T-helper 22 cell (primary cell): ENCODE data around the gene TIPRL.

Source experiments
- DNase-seq: peaks from one replicate; pipeline ENCODE4 v3.0.0-alpha.2; 2020; ENCODE audit warnings: low read depth

Gene TIPRL

DNA sequence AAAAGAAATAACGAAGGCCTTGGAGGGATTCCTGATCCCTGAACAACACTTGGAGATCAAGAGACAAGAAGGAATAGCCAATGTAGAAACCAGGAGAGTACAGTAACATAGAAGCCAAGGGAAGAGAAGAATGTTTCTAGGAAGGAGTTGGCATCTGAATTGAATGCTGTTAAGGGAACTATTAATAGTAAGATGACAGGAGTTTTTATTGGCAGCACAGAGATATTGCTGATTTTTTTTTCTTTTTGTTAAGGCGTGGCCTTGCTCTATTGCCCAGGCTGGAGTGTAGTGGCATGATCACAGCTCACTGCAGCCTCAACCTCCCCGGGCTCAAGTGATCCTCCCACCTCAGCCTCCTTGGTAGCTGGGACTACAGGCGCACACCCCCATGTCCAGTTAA lies 37.4 kb downstream of the TIPRL start:
- DNase-seq: no peak

DNA sequence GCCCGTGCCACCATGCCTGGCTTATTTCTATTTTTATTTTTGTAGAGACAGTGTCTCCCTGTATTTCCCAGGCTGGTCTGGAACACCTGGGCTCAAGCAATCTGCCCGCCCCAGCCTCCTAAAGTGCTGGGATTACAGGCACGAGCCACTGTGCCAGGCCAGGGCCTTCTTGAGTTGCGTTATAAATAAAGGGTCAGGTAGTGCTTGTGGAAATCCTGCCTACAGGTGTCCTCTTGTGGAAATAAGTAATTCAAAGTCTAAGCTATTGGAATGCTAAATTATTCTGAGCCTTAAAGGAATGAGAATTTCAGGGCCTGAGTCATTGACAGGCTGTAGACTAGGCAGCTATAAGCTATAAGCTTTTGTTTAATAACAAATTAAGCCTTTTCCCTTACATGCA lies 38.9 kb downstream of the TIPRL start:
- no peak for DNase-seq

DNA sequence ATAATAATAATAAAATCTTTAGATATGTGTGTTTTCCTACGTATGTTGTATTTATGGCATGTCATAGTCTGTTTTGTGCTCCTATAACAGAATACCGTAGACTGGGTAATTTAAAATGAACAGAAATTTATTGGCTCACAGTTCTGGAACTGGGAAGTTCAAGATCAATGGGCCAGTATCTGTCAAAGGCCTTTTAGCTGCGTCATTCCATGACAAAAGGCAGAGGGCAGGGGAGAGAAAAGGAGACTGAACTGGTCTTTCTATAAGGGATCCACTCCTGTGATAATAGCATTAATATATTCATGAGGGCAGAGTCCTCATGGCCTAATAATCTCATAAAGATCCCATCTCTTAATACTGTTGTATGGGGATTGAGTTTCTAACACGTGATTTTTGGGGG lies 39.9 kb downstream of the TIPRL start:
- DNase-seq: no peak

DNA sequence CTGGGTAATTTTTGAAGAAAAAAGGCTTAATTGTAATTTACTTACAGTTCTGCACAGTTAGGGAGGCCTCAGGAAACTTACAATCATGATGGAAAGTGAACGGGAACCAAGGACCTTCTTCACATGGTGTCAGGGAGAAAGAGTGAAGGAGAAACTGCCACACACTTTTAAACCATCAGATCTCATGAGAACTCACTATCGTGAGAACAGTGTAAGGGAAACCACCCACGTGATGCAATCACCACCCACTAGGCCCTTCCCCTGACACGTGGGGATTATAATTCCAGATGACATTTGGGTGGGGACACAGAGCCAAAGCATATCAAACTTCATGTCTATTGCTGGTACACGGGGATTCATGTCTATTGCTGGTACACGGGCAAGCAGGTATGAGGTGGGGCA lies 41.7 kb downstream of the TIPRL start:
- DNase-seq: no peak

DNA sequence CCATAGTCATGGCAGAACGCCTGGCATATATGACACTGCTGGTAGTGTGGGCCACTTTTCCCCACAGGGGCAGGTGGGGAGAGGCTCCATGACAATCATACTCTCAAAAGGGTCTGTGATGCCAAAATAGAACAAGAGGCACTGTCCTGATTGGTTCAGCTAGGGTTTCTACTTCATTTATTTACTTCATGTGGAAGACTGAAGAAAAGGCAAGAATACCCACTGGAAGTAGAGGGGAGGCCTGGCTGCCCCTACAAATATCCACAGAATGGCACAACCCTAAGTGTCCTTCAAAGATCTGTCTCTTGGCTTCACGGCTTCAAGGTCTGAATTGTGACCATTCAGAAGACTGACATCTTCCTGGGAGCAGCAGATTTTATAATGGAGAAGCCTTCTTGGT lies 42.5 kb downstream of the TIPRL start:
- DNase-seq: no peak

DNA sequence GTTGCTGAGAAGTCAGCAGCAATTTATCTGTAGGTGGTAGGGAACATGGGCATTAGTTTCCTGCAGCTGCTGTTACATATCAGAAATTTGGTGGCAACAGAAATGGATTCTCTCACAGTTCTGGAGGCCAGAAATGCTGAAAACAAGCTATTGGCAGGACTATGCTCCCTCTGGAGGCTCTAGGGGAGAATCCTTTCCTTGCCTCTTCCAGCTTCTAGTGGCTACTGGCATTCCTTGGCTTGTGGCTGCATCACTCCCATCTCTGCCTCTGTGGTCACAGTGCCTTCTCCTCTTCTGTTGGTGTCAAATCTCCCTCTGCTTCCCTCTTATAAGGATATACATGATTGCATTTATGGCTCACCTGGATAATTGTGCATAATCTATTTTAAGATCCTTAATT lies 44.5 kb downstream of the TIPRL start:
- no peak for DNase-seq

DNA sequence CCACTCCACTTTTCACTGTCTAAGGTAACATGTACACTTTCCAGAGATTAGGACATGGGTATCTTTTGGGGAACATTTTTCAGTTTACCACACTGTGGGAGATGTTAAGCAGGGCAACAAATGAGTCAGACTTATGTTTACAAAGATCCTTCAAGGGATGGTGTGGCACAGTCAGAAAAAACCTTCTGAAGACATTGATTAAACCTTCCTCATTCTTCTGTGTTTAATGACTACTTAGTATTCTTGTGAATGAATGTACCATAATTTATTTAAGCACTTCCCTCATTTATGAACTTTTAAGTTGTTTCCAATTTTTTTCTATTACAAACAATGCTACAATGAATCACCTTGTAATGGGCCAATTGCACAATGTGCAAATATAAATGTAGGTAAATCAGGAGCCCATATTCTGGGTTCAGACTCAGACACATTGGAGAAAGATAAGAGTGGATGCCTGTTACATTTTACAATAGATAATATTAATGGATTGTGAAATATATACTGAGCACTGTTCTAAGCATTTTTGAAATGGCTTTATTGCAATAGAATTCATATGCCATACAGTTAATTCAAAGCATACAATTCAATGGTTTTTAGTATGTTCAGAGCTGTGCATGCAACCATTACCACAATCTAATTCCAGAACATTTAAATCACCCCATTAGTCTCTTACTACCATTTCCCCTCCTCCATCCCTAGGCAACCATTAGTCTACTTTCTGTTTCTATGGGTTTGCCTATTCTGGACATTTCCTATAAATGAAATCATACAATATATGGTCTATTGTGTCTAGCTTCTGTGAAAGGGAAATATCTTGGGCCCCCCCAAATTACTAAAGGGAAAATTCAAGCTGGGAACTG lies 45.1 kb downstream of the TIPRL start:
- no peak for DNase-seq

DNA sequence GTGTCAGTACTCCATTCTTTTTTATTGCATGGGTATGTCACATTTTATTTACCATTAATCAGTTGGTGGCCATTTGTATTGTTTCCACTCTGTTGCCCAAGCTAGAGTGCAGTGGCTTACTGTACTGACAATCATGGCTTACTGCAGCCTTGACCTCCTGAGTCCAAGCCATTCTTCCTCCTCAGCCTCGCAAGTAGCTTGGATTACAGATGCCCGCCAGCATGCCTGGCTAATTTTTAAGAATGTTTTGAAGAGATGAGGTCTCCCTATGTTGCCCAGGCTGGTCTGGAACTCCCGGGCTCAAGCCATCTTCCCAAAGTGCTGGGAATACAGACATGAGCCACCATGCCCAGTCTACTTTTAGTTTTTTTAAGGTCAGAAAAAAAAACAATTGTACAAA lies 46.2 kb downstream of the TIPRL start:
- no peak for DNase-seq

DNA sequence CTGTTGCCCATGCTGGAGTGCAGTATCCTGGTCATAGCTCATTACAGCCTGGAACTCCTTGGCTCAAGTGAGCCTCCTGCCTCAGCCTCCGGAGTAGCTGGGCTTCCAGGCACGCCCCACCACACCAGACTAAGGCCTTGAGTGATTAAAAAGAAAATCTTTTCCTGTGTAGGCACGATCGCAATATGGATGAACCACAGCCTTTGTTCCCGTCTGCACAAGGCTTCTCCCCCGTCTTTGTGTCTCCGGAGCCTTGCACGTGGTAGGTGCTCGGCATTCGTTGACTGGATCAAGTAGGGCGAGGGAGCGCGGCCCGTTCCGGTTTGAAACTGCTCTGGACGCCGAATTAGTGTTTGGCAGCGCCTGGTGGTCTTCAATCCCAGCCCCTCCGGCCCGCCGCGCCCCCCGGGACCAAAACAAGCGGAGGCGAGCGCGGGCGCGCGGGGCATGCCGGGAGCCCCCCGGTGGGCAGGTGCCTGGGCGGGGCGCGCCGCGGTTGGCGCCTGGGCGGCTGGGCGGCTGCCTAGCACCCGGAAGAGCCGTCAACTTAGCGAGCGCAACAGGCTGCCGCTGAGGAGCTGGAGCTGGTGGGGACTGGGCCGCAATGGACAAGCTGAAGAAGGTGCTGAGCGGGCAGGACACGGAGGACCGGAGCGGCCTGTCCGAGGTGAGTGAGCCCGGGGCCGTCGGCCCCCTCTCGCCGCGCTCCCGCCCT lies 46.9 kb downstream of the TIPRL start, which contains the start of gene SFT2D2:
SFT2D2 (plus strand) TSS at position 529 of the 715 bp plus-strand sequence; CDS start at position 605, 76 bp downstream.
- peak; percentile 58 for DNase-seq

DNA sequence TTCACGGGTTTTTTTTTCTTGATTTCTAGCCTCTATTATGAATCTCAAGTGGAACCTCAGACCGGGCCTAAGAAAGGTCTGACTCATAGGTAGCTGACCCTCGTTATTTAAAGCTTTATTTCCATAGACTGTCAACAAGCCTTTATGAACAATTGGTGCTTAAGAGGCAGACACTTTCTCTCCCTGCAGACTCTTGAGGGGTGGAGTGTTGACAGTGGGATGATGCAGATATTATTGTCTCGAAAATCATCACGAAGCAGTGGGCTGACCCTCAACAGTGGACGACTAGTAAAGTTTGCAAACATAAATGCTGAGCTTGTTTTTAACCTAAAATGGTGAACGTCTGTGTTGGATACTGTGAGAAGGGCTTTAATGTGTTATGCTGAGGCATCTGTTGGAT lies 48.9 kb downstream of the TIPRL start:
- no peak for DNase-seq

DNA sequence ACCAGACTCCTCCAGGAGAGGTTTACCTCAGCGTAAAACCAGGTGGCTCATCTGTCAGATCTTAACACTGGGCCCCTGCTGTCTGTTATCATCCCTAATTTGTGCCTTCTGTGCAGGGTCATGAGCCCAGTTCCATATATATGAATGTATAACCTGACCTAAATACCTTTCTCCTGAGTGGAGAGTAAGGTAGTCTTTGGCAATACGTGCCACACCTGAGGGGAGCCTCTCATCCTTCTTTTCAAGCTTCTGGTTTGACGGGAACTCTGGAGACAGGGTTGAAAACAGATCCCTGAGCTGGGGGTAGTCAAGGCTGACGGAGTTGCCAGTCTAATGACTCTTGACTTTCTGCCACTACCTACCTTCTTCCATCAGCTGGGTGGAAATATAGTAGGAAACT lies 51.1 kb downstream of the TIPRL start:
- DNase-seq: no peak

DNA sequence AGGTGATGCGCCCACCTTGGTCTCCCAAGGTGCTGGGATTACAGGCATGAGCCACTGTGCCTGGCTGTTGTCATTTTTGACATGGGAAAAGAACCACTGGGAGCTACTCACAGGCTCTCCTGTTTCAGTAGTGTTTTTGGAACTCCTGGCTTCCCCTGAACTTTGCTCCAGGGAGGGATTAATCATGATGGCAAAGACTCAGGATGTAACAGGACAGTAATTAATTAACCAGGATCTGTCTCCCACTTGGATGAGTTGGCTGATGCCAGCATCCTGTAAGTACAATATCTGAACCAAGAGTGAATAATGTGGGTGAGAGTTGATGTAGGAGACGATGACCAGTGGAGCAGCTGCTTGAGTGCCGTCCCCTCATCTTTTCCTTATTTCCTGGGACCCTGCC lies 51.9 kb downstream of the TIPRL start:
- no peak for DNase-seq

DNA sequence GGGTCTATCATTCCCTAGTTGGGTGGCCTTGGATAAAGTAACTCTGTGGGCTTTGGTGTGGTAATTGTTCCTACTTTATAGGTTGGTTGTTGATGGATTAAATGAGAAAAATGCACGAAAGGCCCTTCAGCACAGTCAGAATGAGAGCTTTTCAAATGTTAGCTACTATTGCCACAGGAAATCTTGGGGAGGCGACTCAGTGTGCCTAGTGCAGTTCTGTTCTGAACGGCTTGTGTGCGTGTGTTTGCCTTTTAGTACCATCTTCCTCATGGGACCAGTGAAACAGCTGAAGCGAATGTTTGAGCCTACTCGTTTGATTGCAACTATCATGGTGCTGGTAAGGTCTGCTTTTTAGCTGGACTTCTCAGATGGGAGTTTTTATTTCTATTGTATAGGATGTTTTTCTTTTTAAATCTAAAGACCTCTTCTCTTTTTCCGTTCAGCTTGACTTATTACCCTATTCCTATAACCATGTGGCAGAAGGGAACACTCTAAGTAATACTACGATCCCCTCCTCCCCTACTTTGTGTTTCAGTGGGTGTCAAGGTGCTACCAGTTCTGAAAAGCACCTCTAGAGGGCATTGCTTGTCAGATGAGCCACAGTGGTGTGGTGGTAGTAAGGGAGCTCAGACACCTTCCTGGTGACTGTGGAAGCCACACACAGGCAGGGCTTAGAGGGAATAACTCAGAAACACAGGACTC lies 56.2 kb downstream of the TIPRL start:
- no peak for DNase-seq

DNA sequence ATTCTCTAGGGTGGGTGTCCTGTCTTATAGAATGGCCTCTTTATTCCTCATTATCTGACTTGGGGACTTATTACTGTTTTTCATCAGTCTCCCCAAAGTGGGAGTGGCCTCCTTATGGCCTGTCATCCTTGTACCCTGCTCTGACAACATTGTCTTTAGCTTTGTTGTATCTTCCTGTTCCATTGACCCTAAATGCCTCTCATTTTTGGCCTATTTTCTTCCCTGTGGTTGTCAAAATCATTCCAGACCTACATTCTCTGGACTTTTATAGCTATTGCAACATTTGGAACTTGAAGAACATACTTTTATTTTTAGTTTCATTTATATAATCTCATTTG lies 56.8 kb downstream of the TIPRL start:
- DNase-seq: no peak

DNA sequence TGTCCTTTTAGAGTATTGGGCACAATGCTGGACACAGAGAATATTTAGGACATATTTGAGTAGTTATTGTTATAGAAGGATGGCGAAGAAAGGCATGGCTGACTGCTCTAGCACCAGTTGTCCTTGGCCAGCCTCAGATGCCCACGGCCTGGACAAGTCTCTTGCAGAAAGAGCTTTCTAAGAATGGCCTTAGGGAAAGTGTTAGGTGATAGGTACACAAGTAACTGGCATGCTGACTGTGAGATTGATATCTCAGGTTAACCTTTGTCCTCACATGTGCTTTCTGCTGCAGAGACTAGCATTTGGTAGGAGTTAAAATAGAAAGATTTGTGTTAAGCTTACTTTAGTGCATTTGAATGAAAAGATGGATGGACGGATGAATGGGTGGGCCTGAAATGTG lies 57.2 kb downstream of the TIPRL start:
- no peak for DNase-seq

DNA sequence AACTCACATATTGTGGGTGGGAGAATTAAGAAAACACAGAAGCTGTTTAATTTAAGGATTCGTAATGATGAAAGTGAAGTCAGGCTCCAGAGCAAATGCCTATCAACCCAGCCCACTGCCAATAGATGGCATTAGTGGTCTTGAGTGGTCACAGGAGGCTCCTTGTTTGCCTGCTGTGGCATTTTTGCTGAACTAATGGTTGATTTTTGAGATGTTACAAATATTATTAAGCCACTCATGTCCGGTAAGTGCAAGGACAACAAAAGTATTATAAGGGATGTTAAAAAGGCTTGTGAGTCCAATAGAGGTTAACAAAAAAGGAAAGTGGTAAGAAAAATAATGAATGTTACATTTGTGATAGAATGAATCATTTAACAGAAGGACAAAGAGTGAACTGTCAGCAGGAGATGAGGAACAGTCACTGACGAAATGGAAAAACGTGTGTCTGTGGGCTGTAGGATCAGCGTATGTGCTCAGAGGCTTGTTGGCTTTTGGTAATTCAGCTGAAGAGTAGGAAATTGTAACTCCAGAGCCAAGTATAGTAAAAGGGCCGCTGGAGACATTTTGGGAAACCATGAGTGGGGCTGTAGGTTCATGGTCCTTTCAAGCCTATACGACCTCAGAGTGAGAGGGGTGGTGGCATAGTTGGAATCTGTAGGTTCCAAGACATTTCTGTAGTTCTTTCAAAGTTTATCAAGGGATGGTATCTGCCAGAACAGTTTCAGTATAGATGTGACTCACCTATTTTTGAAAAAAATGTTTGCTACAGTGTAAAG lies 58.3 kb downstream of the TIPRL start:
- DNase-seq: no peak

DNA sequence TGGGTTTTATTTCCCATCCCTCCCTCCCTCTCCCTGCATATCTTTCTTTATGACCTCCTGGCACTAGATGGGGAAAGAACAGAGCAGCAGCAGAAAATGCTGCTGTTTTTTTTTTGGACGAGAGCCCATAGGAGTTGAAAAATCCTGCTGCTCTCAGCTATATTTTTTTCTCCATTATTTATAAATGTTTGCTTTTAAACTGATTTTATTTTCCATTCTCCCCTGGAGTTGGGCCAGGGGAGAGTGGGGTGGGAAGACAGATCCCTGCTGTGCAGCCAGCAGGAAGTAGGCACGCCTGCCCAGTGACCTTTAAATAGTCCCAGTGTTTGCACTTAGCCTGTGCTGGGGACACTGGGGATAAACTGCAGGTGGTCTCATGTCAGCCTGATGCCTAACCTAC lies 64.4 kb downstream of the TIPRL start:
- no peak for DNase-seq

DNA sequence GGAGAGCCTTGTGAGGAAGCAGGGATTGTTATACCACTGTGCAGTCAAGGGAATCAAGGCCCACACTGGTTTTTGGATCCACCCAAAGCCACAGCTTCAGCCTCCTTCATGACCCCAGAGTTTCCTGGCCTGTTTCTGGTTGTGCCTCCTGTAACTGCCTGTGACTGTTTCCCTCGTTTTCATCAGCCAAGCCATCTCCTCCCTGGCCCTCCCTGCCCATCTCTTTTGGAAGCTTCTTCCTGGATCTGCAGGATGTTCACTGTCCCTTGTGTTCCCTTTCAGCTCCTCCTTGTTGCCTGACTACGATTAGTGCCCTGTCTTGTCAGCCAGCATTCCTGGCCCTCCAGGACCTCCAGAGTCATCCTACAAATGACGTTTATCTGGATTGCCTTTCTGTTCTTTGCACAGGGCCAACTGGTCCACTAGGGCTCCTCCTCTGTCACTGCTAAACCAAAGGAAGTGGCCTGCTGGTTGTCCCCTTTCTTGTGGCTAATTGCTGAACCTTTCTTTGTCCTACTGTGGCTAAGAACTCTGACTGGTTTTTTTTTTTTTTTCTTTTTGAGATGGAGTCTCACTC lies 65.0 kb downstream of the TIPRL start:
- no peak for DNase-seq

DNA sequence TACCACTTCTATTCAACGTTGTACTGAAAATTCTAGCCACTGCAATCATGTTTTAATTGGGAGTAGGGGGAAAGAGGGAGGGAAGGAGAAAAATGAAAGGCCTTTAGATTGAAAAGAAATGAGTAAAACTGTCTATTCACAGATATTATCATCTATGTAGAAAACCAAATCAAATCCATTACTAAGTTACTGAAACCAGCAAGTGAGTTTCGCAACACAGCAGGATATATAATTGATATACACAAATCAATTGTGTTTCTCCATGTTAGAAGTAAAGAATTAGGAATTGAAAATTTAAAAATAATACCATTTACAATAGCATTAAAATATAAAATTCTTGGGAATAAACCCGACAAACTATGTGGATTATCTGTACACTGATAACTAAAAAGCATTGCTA lies 66.3 kb downstream of the TIPRL start:
- no peak for DNase-seq

DNA sequence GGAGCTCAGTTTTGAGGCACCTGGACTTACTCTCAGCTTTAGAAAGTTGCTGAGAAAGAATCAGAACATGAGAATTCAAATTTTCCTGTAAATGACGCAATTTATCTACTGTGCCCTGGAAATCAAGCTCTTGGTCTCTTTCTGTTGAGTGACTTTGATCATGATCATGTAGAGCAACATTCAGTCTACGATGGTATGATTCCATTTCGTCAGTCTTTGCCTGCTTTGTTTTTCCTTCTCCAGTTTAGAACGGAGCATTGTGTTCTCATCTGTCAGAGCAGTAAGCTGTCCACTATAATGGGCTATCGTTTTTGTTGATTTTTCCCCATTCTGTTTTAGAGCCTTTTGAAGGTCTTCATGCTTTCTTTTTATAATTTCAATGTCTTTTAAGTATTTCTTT lies 67.7 kb downstream of the TIPRL start:
- no peak for DNase-seq
